ENCODE data around the gene ATG16L1. TPM values are rescaled to one million over a fixed set of nuclear protein-coding genes. Genes with fewer than 3 reads are reported as not detected.

Gene ATG16L1
- total RNA-seq, 6 experiments from 2014 or later: 14.7 to 20.2 (median 17.9) TPM

DNA sequence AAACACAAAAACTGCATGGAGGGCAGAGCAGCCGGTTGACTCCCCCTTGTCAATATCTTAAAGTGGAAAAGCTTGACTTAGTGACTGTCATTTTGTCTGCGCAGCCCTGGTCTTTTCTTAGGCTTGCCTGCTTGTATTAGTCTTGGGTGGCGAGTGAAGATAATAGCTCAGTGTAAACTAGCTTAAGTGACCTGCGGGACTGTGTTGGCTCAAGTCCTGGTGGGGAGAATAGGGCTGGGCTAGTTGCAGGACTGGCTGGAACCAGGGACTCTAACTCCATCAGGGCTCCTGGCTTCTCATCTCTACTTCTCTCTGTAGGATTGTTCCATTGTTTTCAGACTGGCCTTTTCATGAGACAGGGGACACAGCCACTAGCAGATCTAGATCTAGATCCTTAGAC, 8.1 kb upstream of the ATG16L1 start:
- Histone ChIP-seq H3K27me3 (no peaks in the 10 kb centered on the region), H3K9me3 (no peaks in the 10 kb centered on the region), H3K36me3 (no peaks in the 10 kb centered on the region), H3K4me3 (no peak overlapping the region), H3K27ac (no peak overlapping the region), H3K4me1 (no peaks in the 10 kb centered on the region)
- TF ChIP-seq, protein P1, sequence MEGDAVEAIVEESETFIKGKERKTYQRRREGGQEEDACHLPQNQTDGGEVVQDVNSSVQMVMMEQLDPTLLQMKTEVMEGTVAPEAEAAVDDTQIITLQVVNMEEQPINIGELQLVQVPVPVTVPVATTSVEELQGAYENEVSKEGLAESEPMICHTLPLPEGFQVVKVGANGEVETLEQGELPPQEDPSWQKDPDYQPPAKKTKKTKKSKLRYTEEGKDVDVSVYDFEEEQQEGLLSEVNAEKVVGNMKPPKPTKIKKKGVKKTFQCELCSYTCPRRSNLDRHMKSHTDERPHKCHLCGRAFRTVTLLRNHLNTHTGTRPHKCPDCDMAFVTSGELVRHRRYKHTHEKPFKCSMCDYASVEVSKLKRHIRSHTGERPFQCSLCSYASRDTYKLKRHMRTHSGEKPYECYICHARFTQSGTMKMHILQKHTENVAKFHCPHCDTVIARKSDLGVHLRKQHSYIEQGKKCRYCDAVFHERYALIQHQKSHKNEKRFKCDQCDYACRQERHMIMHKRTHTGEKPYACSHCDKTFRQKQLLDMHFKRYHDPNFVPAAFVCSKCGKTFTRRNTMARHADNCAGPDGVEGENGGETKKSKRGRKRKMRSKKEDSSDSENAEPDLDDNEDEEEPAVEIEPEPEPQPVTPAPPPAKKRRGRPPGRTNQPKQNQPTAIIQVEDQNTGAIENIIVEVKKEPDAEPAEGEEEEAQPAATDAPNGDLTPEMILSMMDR (IDR thresholded peaks at IDR 0.05): no peak
- TF ChIP-seq POLR2A (IDR thresholded peaks at IDR 0.05): no peak
- WGBS (ENCODE audit: insufficient coverage, low coverage, low lambda C conversion rate, missing lambda C conversion rate): 81% methylated on average over 3 of the region's 4 CpGs
- intact Hi-C loops (cut with DNase I): no loop called here
- DNase-seq (no peak), ATAC-seq (no peak)

DNA sequence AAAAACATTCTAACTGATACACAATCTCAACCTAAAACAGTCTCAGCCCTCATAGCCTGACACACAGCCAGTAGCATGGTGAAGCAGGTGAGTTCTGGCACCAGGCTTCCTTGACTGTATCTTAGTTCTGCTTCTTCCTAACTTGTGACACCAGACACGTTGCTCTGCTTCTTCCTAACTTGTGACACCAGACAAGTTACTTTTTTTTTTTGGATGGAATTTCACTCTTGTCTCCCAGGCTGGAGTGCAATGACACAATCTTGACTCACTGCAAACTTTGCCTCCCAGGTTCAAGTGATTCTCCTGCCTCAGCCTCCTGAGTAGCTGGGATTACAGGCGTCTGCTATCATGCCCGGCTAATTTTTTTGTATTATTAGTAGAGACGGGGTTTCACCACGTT, 6.7 kb upstream of the ATG16L1 start:
- Histone ChIP-seq H3K4me3 (no peak overlapping the region), H3K27ac (no peak overlapping the region), H3K9me3 (no peaks in the 10 kb centered on the region), H3K27me3 (no peaks in the 10 kb centered on the region), H3K36me3 (no peaks in the 10 kb centered on the region), H3K4me1 (no peaks in the 10 kb centered on the region)
- intact Hi-C loops (cut with DNase I): no loop called here
- DNase-seq (no peak), ATAC-seq (no peak)
- TF ChIP-seq POLR2A (IDR thresholded peaks at IDR 0.05): no peak
- TF ChIP-seq, protein P1 (IDR thresholded peaks at IDR 0.05): no peak
- 40% methylated on average over 5 of the region's 5 CpGs for WGBS (ENCODE audit: insufficient coverage, low coverage, low lambda C conversion rate, missing lambda C conversion rate)

DNA sequence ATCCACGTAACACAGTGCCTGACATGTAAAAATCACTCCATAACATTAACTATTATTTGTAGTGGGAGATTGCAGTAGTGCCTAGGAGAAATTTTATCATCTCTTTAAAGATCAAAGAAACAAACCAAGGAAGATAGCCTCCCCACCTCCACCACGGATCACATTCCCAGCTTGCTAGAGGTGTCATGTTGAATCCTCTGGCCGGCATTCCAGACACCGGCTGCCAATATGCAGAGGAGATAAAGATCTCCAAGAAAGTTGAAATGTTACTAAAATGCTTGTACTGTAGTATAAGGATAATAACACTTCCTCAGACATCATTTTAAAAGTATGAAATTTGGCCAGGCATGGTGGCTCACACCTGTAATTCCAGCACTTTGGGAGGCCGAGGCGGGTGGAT, 6.1 kb upstream of the ATG16L1 start:
- 73% methylated on average over 6 of the region's 6 CpGs for WGBS (ENCODE audit: insufficient coverage, low coverage, low lambda C conversion rate, missing lambda C conversion rate)
- intact Hi-C loops (cut with DNase I): no loop called here

GRCh38 chr2:233247116-233247515, 4.4 kb upstream of the ATG16L1 start:
- TF ChIP-seq, protein P1 (IDR thresholded peaks at IDR 0.05): no peak
- TF ChIP-seq POLR2A (IDR thresholded peaks at IDR 0.05): no peak
- Histone ChIP-seq H3K27me3 (no peaks in the 10 kb centered on the region), H3K4me3 (no peak overlapping the region), H3K27ac (no peak overlapping the region), H3K36me3 (no peaks in the 10 kb centered on the region), H3K4me1 (peaks cover 0 to 4% (median 0%) of the 10 kb centered on the region in 4 donors), H3K9me3 (no peaks in the 10 kb centered on the region)
- intact Hi-C loops (cut with DNase I): no loop called here
- DNase-seq (no peak), ATAC-seq (no peak)
- 66% methylated on average over 2 of the region's 2 CpGs for WGBS (ENCODE audit: insufficient coverage, low coverage, low lambda C conversion rate, missing lambda C conversion rate)

More for the DNA sequence above, 6.1 kb upstream of the ATG16L1 start:
- ATAC-seq: no peak
- TF ChIP-seq, protein P1 (IDR thresholded peaks at IDR 0.05): no peak
- no peak for TF ChIP-seq POLR2A (IDR thresholded peaks at IDR 0.05)
- Histone ChIP-seq H3K27ac (no peak overlapping the region), H3K4me1 (no peaks in the 10 kb centered on the region), H3K27me3 (no peaks in the 10 kb centered on the region), H3K4me3 (no peak overlapping the region), H3K9me3 (no peaks in the 10 kb centered on the region), H3K36me3 (no peaks in the 10 kb centered on the region)
- DNase-seq: no peak

DNA sequence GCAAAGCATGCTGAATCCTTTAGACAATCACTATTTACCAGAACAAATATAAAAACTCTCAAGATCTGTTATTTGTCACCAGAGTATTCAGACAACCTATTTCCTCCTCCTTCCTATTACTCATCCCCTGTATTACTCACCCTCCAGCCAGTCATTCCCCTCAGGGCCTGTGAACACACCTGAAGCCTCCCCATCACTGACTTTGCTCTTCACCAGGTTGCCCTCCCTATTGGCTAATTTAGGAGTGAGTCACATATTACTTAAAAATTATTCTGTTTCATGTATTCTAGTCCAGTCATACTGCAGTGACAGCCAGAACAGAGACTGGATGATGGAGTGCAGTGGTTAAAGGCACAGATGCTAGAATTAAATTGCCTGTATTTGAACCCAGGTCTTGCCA, 3.7 kb upstream of the ATG16L1 start:
- ATAC-seq (no peak), DNase-seq (no peak)
- Histone ChIP-seq H3K9me3 (no peaks in the 10 kb centered on the region), H3K27ac (no peak overlapping the region), H3K36me3 (no peaks in the 10 kb centered on the region), H3K4me1 (peaks cover 0 to 6% (median 2%) of the 10 kb centered on the region in 4 donors), H3K4me3 (no peak overlapping the region), H3K27me3 (no peaks in the 10 kb centered on the region)
- TF ChIP-seq, protein P1 (IDR thresholded peaks at IDR 0.05): no peak
- TF ChIP-seq POLR2A (IDR thresholded peaks at IDR 0.05): no peak
- intact Hi-C loops (cut with DNase I): no loop called here

All from right lobe of liver (tissue), 6 donors.